HepG2 (cell line): Measurements from ENCODE around the gene C3orf18. TPM values are rescaled to one million over a fixed set of nuclear protein-coding genes. Genes with fewer than 3 reads are reported as not detected.

Experiments
- CBX2 ChIP-seq, 2 experiments: fragments of 200-600 bp in 1 of 2; sonication (generic); formaldehyde crosslinking in 1 of 2; IDR thresholded peaks; 2 replicates each; pipeline versions ENCODE4 v1.7.0 to v1.8.1; 2018 to 2022; ENCODE audit warnings: low read depth in 2 of 2, low read length in 1 of 2, mild to moderate bottlenecking in 1 of 2, missing genetic modification reagents in 1 of 2
- GATAD1 ChIP-seq: IDR thresholded peaks from 2 replicates; pipeline ENCODE4 v1.6.1; 2016; ENCODE audit warnings: missing genetic modification reagents, missing compliant biosample characterization
- HNF4A ChIP-seq: sonication (generic); formaldehyde crosslinking; IDR thresholded peaks from 2 replicates; pipeline ENCODE4 v1.4.0; 2020; ENCODE audit warnings: missing genetic modification reagents
- HNF4G ChIP-seq, 2 experiments: sonication (generic) in 1 of 2; formaldehyde crosslinking in 1 of 2; IDR thresholded peaks; 2 replicates each; pipeline versions ENCODE4 v1.4.0 to v1.6.1; 2011 to 2020; ENCODE audit warnings: borderline replicate concordance in 2 of 2, low read depth in 2 of 2, mild to moderate bottlenecking in 2 of 2, low read length in 1 of 2, missing genetic modification reagents in 1 of 2, moderate library complexity in 1 of 2
- HOXA3 ChIP-seq: sonication (generic); formaldehyde crosslinking; IDR thresholded peaks from 2 replicates; pipeline ENCODE4 v1.5.0; 2020; ENCODE audit warnings: missing genetic modification reagents
- JUND ChIP-seq: sonication (generic); formaldehyde crosslinking; IDR thresholded peaks from 2 replicates; pipeline ENCODE4 v1.8.0; 2022; ENCODE audit warnings: mild to moderate bottlenecking, missing genetic modification reagents
- KLF12 ChIP-seq: sonication (generic); formaldehyde crosslinking; IDR thresholded peaks from 2 replicates; pipeline ENCODE4 v1.4.0; 2020; ENCODE audit warnings: missing genetic modification reagents, borderline replicate concordance
- MIER3 ChIP-seq: IDR thresholded peaks from 2 replicates; pipeline ENCODE4 v1.6.1; 2016; ENCODE audit warnings: missing compliant biosample characterization, borderline replicate concordance
- PITX1 ChIP-seq: sonication (generic); formaldehyde crosslinking; IDR thresholded peaks from 2 replicates; pipeline ENCODE4 v1.5.1; 2020; ENCODE audit warnings: mild to moderate bottlenecking, missing genetic modification reagents
- SALL1 ChIP-seq: sonication (generic); formaldehyde crosslinking; IDR thresholded peaks from 2 replicates; pipeline ENCODE4 v1.8.0; 2022; ENCODE audit warnings: mild to moderate bottlenecking, missing genetic modification reagents
- SAP130 ChIP-seq: IDR thresholded peaks from 2 replicates; pipeline ENCODE4 v1.6.1; 2016; ENCODE audit warnings: low read depth
- TSC22D2 ChIP-seq: sonication (generic); formaldehyde crosslinking; IDR thresholded peaks from 2 replicates; pipeline ENCODE4 v1.5.1; 2020; ENCODE audit warnings: missing genetic modification reagents, mild to moderate bottlenecking, borderline replicate concordance
- YEATS2 ChIP-seq: sonication (generic); formaldehyde crosslinking; IDR thresholded peaks from 2 replicates; pipeline ENCODE4 v1.4.0; 2020; ENCODE audit warnings: missing genetic modification reagents, borderline replicate concordance
- ZBTB8A ChIP-seq: sonication (generic); formaldehyde crosslinking; IDR thresholded peaks from 2 replicates; pipeline ENCODE4 v1.4.0; 2020; ENCODE audit warnings: mild to moderate bottlenecking, low read depth, missing genetic modification reagents, borderline replicate concordance
- ZFP90 ChIP-seq: sonication (generic); formaldehyde crosslinking; IDR thresholded peaks from 2 replicates; pipeline ENCODE4 v1.8.0; 2022; ENCODE audit warnings: missing genetic modification reagents, mild to moderate bottlenecking, inconsistent platforms, borderline replicate concordance
- ZNF121 ChIP-seq: sonication (generic); formaldehyde crosslinking; IDR thresholded peaks from 2 replicates; pipeline ENCODE4 v1.5.0; 2020; ENCODE audit warnings: mild to moderate bottlenecking, missing genetic modification reagents
- ZNF331 ChIP-seq: sonication (generic); formaldehyde crosslinking; IDR thresholded peaks from 2 replicates; pipeline ENCODE4 v1.4.0; 2020; ENCODE audit warnings: missing genetic modification reagents
- ZNF816 ChIP-seq: sonication (generic); formaldehyde crosslinking; IDR thresholded peaks from 2 replicates; pipeline ENCODE4 v1.8.0; 2022; ENCODE audit warnings: missing genetic modification reagents, mild to moderate bottlenecking, borderline replicate concordance
- polyA plus RNA-seq, 8 experiments: library from polyadenylated mRNA; depleted of rRNA in 3 of 8; stranded (reverse) in 7 of 8; unstranded in 1 of 8; fragments of >200 nt; fragmentation: Illumina TruSeq in 4 of 8; extraction: Trizol in 4 of 8; gene quantifications; 2 replicates each; pipeline versions ENCODE4 v1.2.1 to v1.2.3, GENCODE V29; 2011 to 2016; ENCODE audit warnings: low read depth in 4 of 8, missing spikeins in 1 of 8, mixed read lengths in 1 of 8; ENCODE audit not compliant: insufficient read depth in 1 of 8
- total RNA-seq, 5 experiments: library from RNA; depleted of rRNA; stranded (reverse); fragments of >200 nt; fragmentation: Illumina TruSeq; extraction: Trizol; gene quantifications; 2 replicates each; pipeline ENCODE4 v1.2.3, GENCODE V29; 2016; ENCODE audit warnings: low read depth in 1 of 5
- TF ChIP-seq, protein P1 (sequence below): sonication (generic); formaldehyde crosslinking; IDR thresholded peaks from 2 replicates; pipeline ENCODE4 v1.5.1; 2020; ENCODE audit warnings: mild to moderate bottlenecking, missing genetic modification reagents, moderate library complexity
- TF ChIP-seq, protein P2 (sequence below): sonication (generic); formaldehyde crosslinking; IDR thresholded peaks from 2 replicates; pipeline ENCODE4 v1.5.1; 2020; ENCODE audit warnings: mild to moderate bottlenecking, moderate library complexity, missing genetic modification reagents
- TF ChIP-seq, protein P3 (sequence below): IDR thresholded peaks from 2 replicates; pipeline ENCODE4 v1.6.1; 2016

C3orf18 gene
- total and polyA plus RNA-seq, 2 of the 13 experiments (the other 11 are each of a cell fraction or from before 2014, with no cell fraction given), result 1.6 to 4.8 TPM

DNA sequence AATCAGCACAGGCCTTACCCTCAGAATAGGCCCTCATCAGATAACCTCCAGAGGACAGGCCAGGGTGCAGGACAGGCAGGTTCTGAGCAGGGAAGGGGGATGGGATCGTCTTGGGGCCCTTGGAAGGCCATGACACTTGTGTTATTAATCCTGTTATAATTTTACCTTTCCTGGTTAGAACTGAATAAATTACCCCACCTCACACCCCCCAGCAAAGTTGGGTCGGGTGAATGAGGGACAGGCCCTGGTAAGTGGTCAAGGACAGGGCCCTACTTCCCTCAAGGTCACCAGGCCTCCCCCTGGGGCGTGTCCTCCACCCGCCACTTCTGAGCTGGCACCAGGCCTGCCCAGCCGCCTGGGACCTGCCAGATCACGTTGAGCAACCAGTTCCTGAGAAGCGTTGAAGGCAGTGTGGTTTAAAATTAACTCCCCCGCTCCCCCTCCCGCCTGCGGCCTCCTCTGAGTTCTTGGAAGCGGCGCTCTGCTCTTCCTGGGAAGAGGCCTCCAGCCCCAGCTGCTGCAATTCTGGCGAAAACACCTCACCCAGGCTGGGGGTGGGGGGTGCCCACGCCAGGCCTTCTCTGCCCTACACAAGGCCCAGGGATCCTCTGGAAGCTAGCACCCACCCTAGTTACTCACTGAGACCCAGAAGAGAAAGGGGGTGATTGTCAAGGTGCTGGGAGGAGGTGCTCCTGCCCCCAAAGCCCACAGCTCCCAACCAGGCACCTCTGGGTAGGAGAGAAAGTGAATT lies 33.5 kb upstream of the C3orf18 start (continued):
- TF ChIP-seq, protein P1, sequence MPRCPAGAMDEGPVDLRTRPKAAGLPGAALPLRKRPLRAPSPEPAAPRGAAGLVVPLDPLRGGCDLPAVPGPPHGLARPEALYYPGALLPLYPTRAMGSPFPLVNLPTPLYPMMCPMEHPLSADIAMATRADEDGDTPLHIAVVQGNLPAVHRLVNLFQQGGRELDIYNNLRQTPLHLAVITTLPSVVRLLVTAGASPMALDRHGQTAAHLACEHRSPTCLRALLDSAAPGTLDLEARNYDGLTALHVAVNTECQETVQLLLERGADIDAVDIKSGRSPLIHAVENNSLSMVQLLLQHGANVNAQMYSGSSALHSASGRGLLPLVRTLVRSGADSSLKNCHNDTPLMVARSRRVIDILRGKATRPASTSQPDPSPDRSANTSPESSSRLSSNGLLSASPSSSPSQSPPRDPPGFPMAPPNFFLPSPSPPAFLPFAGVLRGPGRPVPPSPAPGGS (CRISPR knock-in tag), result peak; percentile 48; the same call in 1 of the 2 replicates
- TF ChIP-seq, protein P2, sequence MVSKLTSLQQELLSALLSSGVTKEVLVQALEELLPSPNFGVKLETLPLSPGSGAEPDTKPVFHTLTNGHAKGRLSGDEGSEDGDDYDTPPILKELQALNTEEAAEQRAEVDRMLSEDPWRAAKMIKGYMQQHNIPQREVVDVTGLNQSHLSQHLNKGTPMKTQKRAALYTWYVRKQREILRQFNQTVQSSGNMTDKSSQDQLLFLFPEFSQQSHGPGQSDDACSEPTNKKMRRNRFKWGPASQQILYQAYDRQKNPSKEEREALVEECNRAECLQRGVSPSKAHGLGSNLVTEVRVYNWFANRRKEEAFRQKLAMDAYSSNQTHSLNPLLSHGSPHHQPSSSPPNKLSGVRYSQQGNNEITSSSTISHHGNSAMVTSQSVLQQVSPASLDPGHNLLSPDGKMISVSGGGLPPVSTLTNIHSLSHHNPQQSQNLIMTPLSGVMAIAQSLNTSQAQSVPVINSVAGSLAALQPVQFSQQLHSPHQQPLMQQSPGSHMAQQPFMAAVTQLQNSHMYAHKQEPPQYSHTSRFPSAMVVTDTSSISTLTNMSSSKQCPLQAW (CRISPR knock-in tag), result peak; percentile 99
- TF ChIP-seq JUND (peak; percentile 64; the same call in 1 of the 2 replicates), ZNF331 (CRISPR knock-in tag) (peak; percentile 93), ZNF816 (peak; percentile 79), YEATS2 (peak; percentile 67; the same call in 1 of the 2 replicates), HNF4A (peak; percentile 77), ZFP90 (CRISPR knock-in tag) (peak; percentile 21; the same call in 1 of the 2 replicates), HNF4G (IDR thresholded peaks at IDR 0.05; ENCODE audit: borderline replicate concordance, low read depth, low read length) (peak; percentile 9; the same call in 1 of the 2 replicates), HNF4G (CRISPR knock-in tag; IDR thresholded peaks at IDR 0.05; ENCODE audit: borderline replicate concordance, low read depth) (peak; percentile 80; the same call in 1 of the 2 replicates), TSC22D2 (CRISPR knock-in tag) (0 out of 2 replicates have a peak, but pooled peaks have one; percentile 22), ZNF121 (CRISPR knock-in tag) (peak; percentile 45), KLF12 (peak; percentile 78; the same call in 1 of the 2 replicates), PITX1 (CRISPR knock-in tag) (peak; percentile 50; the same call in 1 of the 2 replicates), HOXA3 (CRISPR knock-in tag) (peak; percentile 84), SALL1 (peak; percentile 96), ZBTB8A (CRISPR knock-in tag) (no peak), CBX2 (IDR thresholded peaks at IDR 0.05; ENCODE audit: low read depth, low read length) (no peak), CBX2 (CRISPR knock-in tag; IDR thresholded peaks at IDR 0.05; ENCODE audit: low read depth) (no peak), GATAD1 (CRISPR knock-in tag) (peak; percentile 62; the same call in 1 of the 2 replicates), SAP130 (peak; percentile 87), MIER3 (CRISPR knock-in tag) (peak; percentile 78; the same call in 1 of the 2 replicates)
- TF ChIP-seq, protein P3, sequence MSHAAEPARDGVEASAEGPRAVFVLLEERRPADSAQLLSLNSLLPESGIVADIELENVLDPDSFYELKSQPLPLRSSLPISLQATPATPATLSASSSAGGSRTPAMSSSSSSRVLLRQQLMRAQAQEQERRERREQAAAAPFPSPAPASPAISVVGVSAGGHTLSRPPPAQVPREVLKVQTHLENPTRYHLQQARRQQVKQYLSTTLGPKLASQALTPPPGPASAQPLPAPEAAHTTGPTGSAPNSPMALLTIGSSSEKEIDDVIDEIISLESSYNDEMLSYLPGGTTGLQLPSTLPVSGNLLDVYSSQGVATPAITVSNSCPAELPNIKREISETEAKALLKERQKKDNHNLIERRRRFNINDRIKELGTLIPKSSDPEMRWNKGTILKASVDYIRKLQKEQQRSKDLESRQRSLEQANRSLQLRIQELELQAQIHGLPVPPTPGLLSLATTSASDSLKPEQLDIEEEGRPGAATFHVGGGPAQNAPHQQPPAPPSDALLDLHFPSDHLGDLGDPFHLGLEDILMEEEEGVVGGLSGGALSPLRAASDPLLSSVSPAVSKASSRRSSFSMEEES (CRISPR knock-in tag), result peak; percentile 68
